AG08396 (cell line): ENCODE results near the gene PPP3CA.
A peak's percentile ranks its signal among the peaks of the same experiment; 100 is the strongest.
"Not testable (repeated sequence)": the region's sequence is repeated elsewhere in the genome, so short reads cannot be mapped to it uniquely, and the experiment has no call there.

Source experiments
- DNase-seq: peaks from one replicate; pipeline ENCODE4 v3.0.0; 2012; ENCODE audit warnings: low spot score, mixed read lengths

The PPP3CA gene

GRCh38 chr4:101254776-101255175 lies 92.5 kb downstream of the PPP3CA start:
- no peak for DNase-seq

GRCh38 chr4:101253121-101253520 lies 94.2 kb downstream of the PPP3CA start:
- no peak for DNase-seq

GRCh38 chr4:101252721-101253120 lies 94.6 kb downstream of the PPP3CA start:
- DNase-seq: peak; percentile 8

- no peak for DNase-seq
These were observed 96.1 kb downstream of the PPP3CA start for GRCh38 chr4:101251261-101251660.

GRCh38 chr4:101244349-101244748 lies 103.0 kb downstream of the PPP3CA start:
- DNase-seq: no peak

GRCh38 chr4:101242441-101242840 lies 104.9 kb downstream of the PPP3CA start:
- DNase-seq: no peak

GRCh38 chr4:101240099-101240498 lies 107.2 kb downstream of the PPP3CA start:
- DNase-seq: no peak

- no peak for DNase-seq
These were observed 107.7 kb downstream of the PPP3CA start for GRCh38 chr4:101239665-101240064.

GRCh38 chr4:101238706-101239105 lies 108.6 kb downstream of the PPP3CA start:
- peak; percentile 14 for DNase-seq

GRCh38 chr4:101237773-101238172 lies 109.6 kb downstream of the PPP3CA start:
- no peak for DNase-seq

- no peak for DNase-seq
These were observed 111.2 kb downstream of the PPP3CA start for GRCh38 chr4:101236097-101236496.

GRCh38 chr4:101234141-101234540 lies 113.2 kb downstream of the PPP3CA start:
- not testable (repeated sequence) for DNase-seq

GRCh38 chr4:101232074-101232776 lies 115.1 kb downstream of the PPP3CA start:
- peak; percentile 35 for DNase-seq

GRCh38 chr4:101230801-101231426 lies 116.4 kb downstream of the PPP3CA start:
- no peak for DNase-seq

- DNase-seq: no peak
These were observed 118.2 kb downstream of the PPP3CA start for GRCh38 chr4:101229116-101229515.

GRCh38 chr4:101227715-101228114 lies 119.6 kb downstream of the PPP3CA start:
- no peak for DNase-seq

- no peak for DNase-seq
These were observed 122.7 kb downstream of the PPP3CA start for GRCh38 chr4:101224358-101225218.

GRCh38 chr4:101222156-101222845 lies 125.0 kb downstream of the PPP3CA start:
- DNase-seq: no peak

- DNase-seq: no peak
These were observed 126.0 kb downstream of the PPP3CA start for GRCh38 chr4:101221294-101221693.

GRCh38 chr4:101218894-101219293 lies 128.4 kb downstream of the PPP3CA start:
- no peak for DNase-seq

GRCh38 chr4:101218346-101218745 lies 129.0 kb downstream of the PPP3CA start:
- DNase-seq: no peak

GRCh38 chr4:101217353-101218031 lies 129.8 kb downstream of the PPP3CA start:
- DNase-seq: no peak
